GM06990 (cell line): ENCODE results near the gene GLTP.

Experiments used
- DNase-seq: peaks from one replicate; pipeline ENCODE4 v3.0.0-alpha.2; 2011; ENCODE audit not compliant: insufficient read length; ENCODE audit errors: extremely low read depth
- H3K27me3 ChIP-seq: replicated peaks from 2 replicates; pipeline ENCODE4 v1.6.0; 2011; ENCODE audit warnings: low read length; ENCODE audit not compliant: control insufficient read depth, insufficient read depth
- H3K36me3 ChIP-seq: 2 replicates; pipeline ENCODE4 v1.5.1; 2011; ENCODE audit warnings: low read length; ENCODE audit not compliant: control insufficient read depth, insufficient read depth
- H3K4me3 ChIP-seq: replicated peaks from 2 replicates; pipeline ENCODE4 v1.5.1; 2011; ENCODE audit warnings: low read depth, mild to moderate bottlenecking, control low read depth, low read length
- CTCF ChIP-seq: IDR thresholded peaks from 2 replicates; pipeline ENCODE4 v1.5.1; 2011; ENCODE audit warnings: low read length, control low read depth, mild to moderate bottlenecking, inconsistent platforms; ENCODE audit not compliant: insufficient read depth, poor library complexity, severe bottlenecking

Gene GLTP

GRCh38 chr12:109818905-109819500, 61.3 kb downstream of the GLTP start:
- H3K4me3 ChIP-seq, result no peak overlapping the region

GRCh38 chr12:109818253-109818652, 62.1 kb downstream of the GLTP start:
- DNase-seq, result no peak
- Histone ChIP-seq H3K27me3 (peaks cover 2% of the 10 kb centered on the region; the same call in 1 of the 2 replicates), H3K36me3 (no peaks in the 10 kb centered on the region), H3K4me3 (no peak overlapping the region)
- TF ChIP-seq CTCF, result no peak

More at GRCh38 chr12:109818905-109819500, 61.3 kb downstream of the GLTP start:
- DNase-seq, result no peak
- H3K27me3 ChIP-seq, result peaks cover 2% of the 10 kb centered on the region; the same call in 1 of the 2 replicates
- no peaks in the 10 kb centered on the region for H3K36me3 ChIP-seq
- no peak for TF ChIP-seq CTCF

GRCh38 chr12:109817627-109818231, 62.6 kb downstream of the GLTP start:
- no peak for TF ChIP-seq CTCF
- DNase-seq, result no peak
- Histone ChIP-seq H3K36me3 (no peaks in the 10 kb centered on the region), H3K27me3 (peaks cover 2% of the 10 kb centered on the region; the same call in 1 of the 2 replicates), H3K4me3 (no peak overlapping the region)

- H3K27me3 ChIP-seq, result peaks cover 2% of the 10 kb centered on the region; the same call in 1 of the 2 replicates
- H3K36me3 ChIP-seq, result no peaks in the 10 kb centered on the region
- DNase-seq, result no peak
- TF ChIP-seq CTCF, result no peak
- H3K4me3 ChIP-seq, result no peak overlapping the region
Measured at GRCh38 chr12:109816870-109817269, 63.5 kb downstream of the GLTP start.

- H3K4me3 ChIP-seq, result no peak overlapping the region
- H3K36me3 ChIP-seq, result no peaks in the 10 kb centered on the region
- no peak for DNase-seq
- peaks cover 2% of the 10 kb centered on the region; the same call in 1 of the 2 replicates for H3K27me3 ChIP-seq
- no peak for TF ChIP-seq CTCF
Measured at GRCh38 chr12:109815757-109816617, 64.4 kb downstream of the GLTP start.
